Endothelial cell of umbilical vein (primary cell): ENCODE data around the gene AHRR. TPM values are rescaled to one million over a fixed set of nuclear protein-coding genes. Genes with fewer than 3 reads are reported as not detected.

Source experiments
- BruUV-seq: library from RNA; stranded (reverse); fragments of 400-500 nt; replicated peaks from 2 replicates; lab custom pipeline; 2021; lab: Mats Ljungman, UMichigan
- CTCF ChIA-PET: fragments of 300-600, 350-600 bp; sonication (Branson Sonifier 250); formaldehyde crosslinking; loops from one replicate; lab custom pipeline; 2021; ENCODE audit warnings: antibody characterized with exemption, inconsistent platforms; lab: Charles Lee
- POLR2A ChIA-PET: fragments of 300-600, 350-600 bp; sonication (Branson Sonifier 250); formaldehyde crosslinking; loops from one replicate; lab custom pipeline; 2021; ENCODE audit warnings: antibody characterized with exemption, inconsistent platforms; lab: Charles Lee
- DNase-seq: peaks from one replicate; pipeline ENCODE4 v3.0.0-alpha.2; 2011; ENCODE audit warnings: low read depth, low spot score
- FAIRE-seq: peaks from 2 replicates; lab custom pipeline; 2011; peaks lifted over from hg19 to GRCh38; lab: Jason Lieb, UNC
- H2AFZ ChIP-seq: 2 replicates; pipeline ENCODE4 v1.6.0; 2012; ENCODE audit warnings: low read depth, low read length, control low read depth, inconsistent platforms
- H3K27ac ChIP-seq: 2 replicates; pipeline ENCODE4 v1.5.1; 2011; ENCODE audit warnings: low read depth, mild to moderate bottlenecking, control low read depth, low read length, moderate library complexity; ENCODE audit not compliant: insufficient read depth
- H3K27me3 ChIP-seq, 2 experiments: 2 replicates each; pipeline versions ENCODE4 v1.6.0 to v1.6.1; 2011; ENCODE audit warnings: low read length in 2 of 2, mixed read lengths in 1 of 2; ENCODE audit not compliant: control insufficient read depth in 2 of 2, insufficient read depth in 2 of 2
- H3K36me3 ChIP-seq, 2 experiments: 2 replicates in 1 of 2; 3 replicates in 1 of 2; pipeline ENCODE4 v1.5.1; 2011; ENCODE audit warnings: low read length in 2 of 2, mild to moderate bottlenecking in 1 of 2, moderate library complexity in 1 of 2; ENCODE audit not compliant: control insufficient read depth in 2 of 2, insufficient read depth in 2 of 2; ENCODE audit errors: extremely low read depth in 1 of 2
- H3K4me1 ChIP-seq: 3 replicates; pipeline ENCODE4 v1.5.1; 2011; ENCODE audit warnings: mild to moderate bottlenecking, low read length; ENCODE audit not compliant: control insufficient read depth, insufficient read depth; ENCODE audit errors: extremely low read depth
- H3K4me2 ChIP-seq: 2 replicates; pipeline ENCODE4 v1.6.1; 2011; ENCODE audit warnings: low read length, control low read depth, mixed read lengths; ENCODE audit not compliant: insufficient read depth
- H3K4me3 ChIP-seq, 3 experiments: fragments of 200-600 bp in 1 of 3; sonication (generic), shearing (Covaris generic) in 1 of 3; replicated peaks in 1 of 3; 2 replicates each; pipeline ENCODE4 v1.5.1; 2011 to 2016; ENCODE audit warnings: control low read depth in 3 of 3, low read length in 3 of 3, mild to moderate bottlenecking in 2 of 3, inconsistent platforms in 1 of 3, low read depth in 1 of 3, moderate library complexity in 1 of 3; ENCODE audit not compliant: insufficient read depth in 1 of 3
- H3K79me2 ChIP-seq: 2 replicates; pipeline ENCODE4 v1.6.0; 2012; ENCODE audit warnings: low read length, inconsistent platforms; ENCODE audit not compliant: control insufficient read depth, insufficient read depth
- H3K9ac ChIP-seq: replicated peaks from 2 replicates; pipeline ENCODE3; 2011; ENCODE audit warnings: low read length, control low read depth; ENCODE audit not compliant: insufficient read depth; ENCODE audit errors: extremely low read depth
- H3K9me1 ChIP-seq: replicated peaks from 3 replicates; pipeline ENCODE4 v1.6.0; 2011; ENCODE audit warnings: mild to moderate bottlenecking, low read length; ENCODE audit not compliant: control insufficient read depth, insufficient read depth; ENCODE audit errors: extremely low read depth
- H3K9me3 ChIP-seq: replicated peaks from 2 replicates; pipeline ENCODE4 v1.5.1; 2012; ENCODE audit warnings: low read length, inconsistent platforms; ENCODE audit not compliant: control insufficient read depth, insufficient read depth
- H4K20me1 ChIP-seq: replicated peaks from 2 replicates; pipeline ENCODE3; 2011; ENCODE audit warnings: mild to moderate bottlenecking, low read length; ENCODE audit not compliant: control insufficient read depth, insufficient read depth; ENCODE audit errors: extremely low read depth
- EZH2 ChIP-seq: IDR thresholded peaks from 2 replicates; pipeline ENCODE4 v1.6.1; 2012; ENCODE audit warnings: borderline replicate concordance, low read depth, mild to moderate bottlenecking, moderate library complexity, low read length, inconsistent platforms; ENCODE audit not compliant: severe bottlenecking
- FOS ChIP-seq: IDR thresholded peaks from 2 replicates; pipeline ENCODE4 v1.6.1; 2011; ENCODE audit warnings: mild to moderate bottlenecking, low read length, moderate library complexity, borderline replicate concordance; ENCODE audit not compliant: insufficient read depth
- GATA2 ChIP-seq: IDR thresholded peaks from 2 replicates; pipeline ENCODE4 v1.7.0; 2011; ENCODE audit warnings: low read depth, mild to moderate bottlenecking, moderate library complexity, mixed read lengths, low read length; ENCODE audit not compliant: insufficient read length, insufficient read depth
- JUN ChIP-seq: IDR thresholded peaks from 2 replicates; pipeline ENCODE4 v1.6.1; 2011; ENCODE audit warnings: borderline replicate concordance, low read depth; ENCODE audit not compliant: insufficient read length, insufficient read depth
- MYC ChIP-seq: IDR thresholded peaks from one replicate; pipeline ENCODE4 v1.6.1; 2011; ENCODE audit warnings: mild to moderate bottlenecking, low read depth, low read length
- POLR2A ChIP-seq: IDR thresholded peaks from 2 replicates; pipeline ENCODE4 v1.6.1; 2012; ENCODE audit warnings: low read depth, mild to moderate bottlenecking, control low read depth, low read length
- POLR2AphosphoS5 ChIP-seq: IDR thresholded peaks from 2 replicates; pipeline ENCODE4 v1.6.1; 2012; ENCODE audit warnings: low read depth, mild to moderate bottlenecking, control low read depth, low read length, moderate library complexity; ENCODE audit not compliant: insufficient read depth
- dilution Hi-C: fragments of 300-500 bp; cut with MboI; formaldehyde crosslinking; loops from one replicate; pipeline ENCODE4 v1.15.0; 2019; ENCODE audit warnings: low sequenced_read_pairs; ENCODE audit not compliant: extremely low pct_ligation_motif_present
- intact Hi-C: fragments of 100-400 bp; cut with micrococcal nuclease; formaldehyde crosslinking; loops from one replicate; pipeline ENCODE4 v1.10.0; 2022
- polyA plus RNA-seq, 4 experiments: library from polyadenylated mRNA; depleted of rRNA in 3 of 4; stranded (reverse) in 3 of 4; unstranded in 1 of 4; fragments of >200 nt; gene quantifications; 2 replicates each; pipeline versions ENCODE4 v1.2.1 to v1.2.3, GENCODE V29; 2011 to 2012; ENCODE audit warnings: missing spikeins in 1 of 4
- total RNA-seq: library from RNA; stranded (reverse); gene quantifications from 2 replicates; pipeline ENCODE4 v1.2.3, GENCODE V29; 2021
- TF ChIP-seq, protein P1 (sequence below): IDR thresholded peaks from 2 replicates; pipeline ENCODE4 v1.6.1; 2011; ENCODE audit not compliant: insufficient read depth, insufficient read length
- TF ChIP-seq, protein P2 (sequence below), 2 donors: IDR thresholded peaks; 1 replicate in 1 of 2; 2 replicates in 1 of 2; pipeline ENCODE4 v1.5.1; 2011; ENCODE audit warnings: low read length in 2 of 2, mild to moderate bottlenecking in 2 of 2, moderate library complexity in 2 of 2, control low read depth in 1 of 2, inconsistent platforms in 1 of 2, low read depth in 1 of 2; ENCODE audit not compliant: insufficient read depth in 1 of 2; ENCODE audit errors: extremely low read depth in 1 of 2

Gene AHRR
- total and polyA plus RNA-seq, 2 donors (not counting 3 experiments of a cell fraction or from before 2014, with no cell fraction given), result 3.1 to 7.3 TPM

DNA sequence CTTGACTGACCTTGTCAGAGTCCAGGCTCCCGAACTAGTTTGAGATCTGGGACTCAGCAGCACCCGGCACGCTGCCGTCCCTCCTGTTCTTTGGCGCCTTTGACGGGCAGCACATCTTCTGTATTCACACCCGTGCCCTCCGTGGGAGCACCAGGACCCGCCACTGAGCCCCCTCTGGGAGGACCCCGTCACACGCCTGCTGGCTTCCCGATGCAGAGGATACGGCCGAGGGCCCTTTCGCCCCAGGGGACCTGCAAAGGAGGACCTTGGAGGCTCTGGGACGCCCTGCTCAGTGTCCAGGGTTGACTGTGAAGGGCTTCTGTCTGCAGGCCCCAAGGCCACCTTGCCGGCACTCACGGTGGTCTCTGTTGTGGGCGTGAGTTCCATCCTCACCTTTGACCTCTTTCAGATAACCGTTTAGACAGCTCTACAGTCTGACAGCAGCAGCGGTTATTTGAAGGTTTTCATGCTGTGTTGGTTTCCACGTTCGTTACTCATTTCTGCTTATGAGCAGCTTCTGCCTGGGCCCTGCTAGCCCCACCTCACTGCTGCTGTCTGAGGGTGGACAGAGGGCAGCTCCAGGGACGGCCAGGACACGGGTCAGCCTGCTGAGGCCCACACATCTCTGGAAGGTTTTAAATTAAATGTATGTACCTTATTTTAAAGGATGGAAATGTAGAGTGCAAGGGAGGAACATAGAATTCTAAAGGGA is 108.9 kb downstream of the AHRR start:
- Histone ChIP-seq H3K79me2 (no peaks in the 10 kb centered on the region), H3K36me3 (no peaks in the 10 kb centered on the region), H3K4me2 (no peak overlapping the region), H3K9me1 (no peaks in the 10 kb centered on the region), H4K20me1 (no peaks in the 10 kb centered on the region), H3K4me1 (no peaks in the 10 kb centered on the region), H3K27me3 (no peaks in the 10 kb centered on the region), H2AFZ (no peak overlapping the region), H3K9ac (no peak overlapping the region), H3K4me3 (no peak overlapping the region), H3K27ac (no peak overlapping the region), H3K9me3 (no peaks in the 10 kb centered on the region)
- ChIA-PET POLR2A (no interaction called here), CTCF (interaction anchor here (0.6 to 7.1 kb wide), 12 partner anchors 13 to 242 kb away, joined by 3 to 94 read pairs (median 4); partner anchors contain the start of genes AHRR and PDCD6)
- intact Hi-C loops (loop anchor here (2.0 kb wide), 1 partner anchor 242 kb away; no protein-coding TSS in a partner anchor), dilution Hi-C loops (no loop called here)
- TF ChIP-seq POLR2AphosphoS5 (no peak), MYC (no peak), POLR2A (no peak), GATA2 (no peak), JUN (no peak), FOS (no peak), EZH2 (no peak)
- TF ChIP-seq, protein P1, sequence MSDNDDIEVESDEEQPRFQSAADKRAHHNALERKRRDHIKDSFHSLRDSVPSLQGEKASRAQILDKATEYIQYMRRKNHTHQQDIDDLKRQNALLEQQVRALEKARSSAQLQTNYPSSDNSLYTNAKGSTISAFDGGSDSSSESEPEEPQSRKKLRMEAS, result no peak
- TF ChIP-seq, protein P2, sequence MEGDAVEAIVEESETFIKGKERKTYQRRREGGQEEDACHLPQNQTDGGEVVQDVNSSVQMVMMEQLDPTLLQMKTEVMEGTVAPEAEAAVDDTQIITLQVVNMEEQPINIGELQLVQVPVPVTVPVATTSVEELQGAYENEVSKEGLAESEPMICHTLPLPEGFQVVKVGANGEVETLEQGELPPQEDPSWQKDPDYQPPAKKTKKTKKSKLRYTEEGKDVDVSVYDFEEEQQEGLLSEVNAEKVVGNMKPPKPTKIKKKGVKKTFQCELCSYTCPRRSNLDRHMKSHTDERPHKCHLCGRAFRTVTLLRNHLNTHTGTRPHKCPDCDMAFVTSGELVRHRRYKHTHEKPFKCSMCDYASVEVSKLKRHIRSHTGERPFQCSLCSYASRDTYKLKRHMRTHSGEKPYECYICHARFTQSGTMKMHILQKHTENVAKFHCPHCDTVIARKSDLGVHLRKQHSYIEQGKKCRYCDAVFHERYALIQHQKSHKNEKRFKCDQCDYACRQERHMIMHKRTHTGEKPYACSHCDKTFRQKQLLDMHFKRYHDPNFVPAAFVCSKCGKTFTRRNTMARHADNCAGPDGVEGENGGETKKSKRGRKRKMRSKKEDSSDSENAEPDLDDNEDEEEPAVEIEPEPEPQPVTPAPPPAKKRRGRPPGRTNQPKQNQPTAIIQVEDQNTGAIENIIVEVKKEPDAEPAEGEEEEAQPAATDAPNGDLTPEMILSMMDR (IDR thresholded peaks at IDR 0.05; ENCODE audit: extremely low read depth in 1 of 2, insufficient read depth in 1 of 2, low read depth in 1 of 2, low read length in 2 of 2), result no peak
- FAIRE-seq (no peak), DNase-seq (no peak)
- BruUV-seq, result no TSS peak
